NT2/D1 (cell line): Measurements from ENCODE around the gene ATAT1.
"Not testable (repeated sequence)": the region's sequence is repeated elsewhere in the genome, so short reads cannot be mapped to it uniquely, and the experiment has no call there.

Source experiments
- YY1 ChIP-seq: IDR thresholded peaks from 2 replicates; pipeline ENCODE4 v1.6.1; 2011; ENCODE audit not compliant: insufficient read length, insufficient read depth
- ZNF274 ChIP-seq: IDR thresholded peaks from 2 replicates; pipeline ENCODE4 v1.6.1; 2011; ENCODE audit warnings: mild to moderate bottlenecking, low read depth, low read length

DNA sequence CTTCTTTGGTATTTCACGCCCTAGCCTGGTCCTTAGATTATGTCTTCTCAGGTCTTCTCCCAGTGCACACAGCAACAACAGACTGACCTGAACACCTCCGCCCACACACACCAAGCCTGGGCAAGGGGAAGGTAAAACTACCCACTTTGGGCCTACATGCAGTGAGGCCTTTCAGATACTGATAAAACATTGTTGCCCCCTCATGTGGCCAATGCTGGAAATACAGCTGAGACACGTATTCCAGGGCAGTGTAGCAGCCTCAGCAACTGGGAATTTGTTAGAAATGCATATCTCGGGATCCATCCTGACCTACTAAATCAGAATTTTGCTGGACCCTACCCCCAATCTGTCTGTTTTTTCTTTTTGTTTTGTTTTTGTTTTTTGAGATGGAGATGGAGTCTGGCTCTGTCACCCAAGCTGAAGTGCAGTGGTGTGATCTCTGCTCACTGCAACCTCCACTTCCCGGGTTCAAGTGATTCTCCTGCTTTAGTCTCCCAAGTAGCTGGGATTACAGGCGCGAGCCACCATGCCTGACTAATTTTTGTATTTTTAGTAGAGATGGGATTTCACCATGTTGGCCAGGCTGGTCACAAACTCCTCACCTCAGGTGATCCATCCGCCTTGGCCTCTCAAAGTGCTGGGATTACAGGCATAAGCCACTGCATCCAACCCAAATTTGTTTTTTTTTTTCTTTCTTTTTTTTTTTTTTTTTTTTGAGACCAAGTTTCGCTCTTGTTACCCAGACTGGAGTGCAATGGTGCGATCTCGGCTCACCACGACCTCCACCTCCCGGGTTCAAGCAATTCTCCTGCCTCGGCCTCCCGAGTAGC lies 29.1 kb upstream of the ATAT1 start:
- not testable (repeated sequence) for TF ChIP-seq YY1, ZNF274
